Measurements from ENCODE around the gene DMBT1. TPM values are rescaled to one million over a fixed set of nuclear protein-coding genes. Genes with fewer than 3 reads are reported as not detected.

The DMBT1 gene
- total RNA-seq, 1 donor from 2014 or later, result not detected

DNA sequence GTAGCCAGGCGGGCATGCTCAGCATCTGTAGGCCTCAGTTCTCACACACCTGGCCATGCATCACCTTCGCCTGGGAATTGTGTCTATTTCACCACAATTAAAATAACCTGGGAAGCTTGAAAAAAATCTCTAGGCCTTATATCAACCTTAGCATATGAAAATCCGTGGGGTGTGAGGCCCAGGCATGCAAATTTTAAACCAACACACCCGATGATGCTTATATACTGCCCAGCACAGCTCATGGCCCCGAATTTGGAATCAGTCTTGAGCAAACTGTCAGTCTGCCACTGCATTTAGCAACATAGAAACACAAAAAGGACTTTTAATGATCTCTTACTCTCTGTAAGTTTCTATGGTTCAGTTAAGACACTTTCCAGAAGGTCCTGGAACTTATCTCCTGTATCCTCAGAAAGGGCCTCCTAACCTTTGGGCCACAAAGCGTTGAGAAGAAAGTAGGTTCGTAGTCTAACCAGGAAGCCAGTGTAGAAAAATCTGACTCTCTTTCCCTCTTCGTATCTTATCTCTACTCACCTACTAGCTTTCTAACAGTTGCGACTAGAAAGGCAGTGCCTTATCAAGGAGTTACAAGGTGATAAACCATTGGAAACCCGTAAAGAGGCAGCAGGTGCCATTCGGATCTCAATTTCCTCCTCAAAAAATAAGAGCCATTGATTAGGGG, 12.0 kb upstream of the DMBT1 start:
- no peak for DNase-seq (ENCODE audit: low read depth, low spot score)

DNA sequence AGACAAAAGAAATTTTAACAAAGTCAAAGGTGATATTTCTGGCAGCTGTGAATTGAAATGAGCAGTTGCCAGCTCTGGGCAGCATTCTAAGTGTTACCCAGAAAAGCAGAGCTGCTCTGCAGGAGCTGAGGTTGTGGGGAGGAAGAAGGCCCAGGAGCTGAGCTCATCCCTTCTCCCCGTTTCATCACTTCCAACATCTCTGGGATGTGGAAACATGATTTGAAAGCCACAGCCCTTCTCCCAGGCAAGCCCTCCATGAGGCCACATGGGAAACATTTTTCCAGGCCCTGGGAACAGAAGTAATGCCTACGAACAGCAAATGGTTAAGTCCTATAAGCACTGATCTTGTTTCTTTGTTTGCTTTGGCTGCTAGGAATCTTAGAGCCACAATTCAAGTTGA, 10.9 kb upstream of the DMBT1 start:
- DNase-seq (ENCODE audit: low read depth, low spot score), result no peak

DNA sequence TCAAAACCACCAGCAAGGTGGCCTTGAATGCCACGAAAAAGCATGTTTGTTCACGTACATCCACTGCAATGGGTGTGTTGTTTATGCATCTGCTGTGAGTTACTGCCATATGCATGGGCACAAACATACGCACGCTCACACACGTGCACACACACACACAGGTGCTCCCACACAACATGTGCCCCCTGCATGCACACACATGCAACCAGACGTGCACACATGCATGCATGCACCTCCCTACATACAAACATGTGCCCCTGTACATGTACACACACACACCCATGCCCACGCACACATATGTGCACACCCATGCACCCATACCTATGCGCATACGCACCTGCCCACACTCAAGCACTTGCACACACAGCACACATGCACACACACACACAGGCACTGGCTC, 10.1 kb upstream of the DMBT1 start:
- no peak for DNase-seq (ENCODE audit: low read depth, low spot score)

DNA sequence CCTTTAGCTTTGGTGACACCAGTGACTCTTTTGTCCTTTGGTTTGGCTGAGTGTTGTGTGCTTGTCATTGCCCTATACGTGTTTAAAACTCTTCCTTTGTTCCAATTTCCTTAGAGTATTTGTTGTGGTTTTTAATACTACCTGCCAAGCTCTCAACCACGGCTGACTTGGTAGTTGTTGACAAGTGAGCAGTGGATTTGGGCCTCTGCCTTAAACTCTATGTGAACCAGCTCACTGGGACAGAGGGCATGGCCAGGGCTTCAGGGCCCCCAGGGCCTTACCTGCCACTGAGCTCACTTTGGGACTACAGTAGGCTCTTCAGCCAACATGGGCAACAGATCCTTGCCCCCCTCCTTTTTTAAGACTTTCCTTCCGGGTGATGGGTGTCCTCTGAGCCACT, 9.6 kb upstream of the DMBT1 start:
- no peak for DNase-seq (ENCODE audit: low read depth, low spot score)

DNA sequence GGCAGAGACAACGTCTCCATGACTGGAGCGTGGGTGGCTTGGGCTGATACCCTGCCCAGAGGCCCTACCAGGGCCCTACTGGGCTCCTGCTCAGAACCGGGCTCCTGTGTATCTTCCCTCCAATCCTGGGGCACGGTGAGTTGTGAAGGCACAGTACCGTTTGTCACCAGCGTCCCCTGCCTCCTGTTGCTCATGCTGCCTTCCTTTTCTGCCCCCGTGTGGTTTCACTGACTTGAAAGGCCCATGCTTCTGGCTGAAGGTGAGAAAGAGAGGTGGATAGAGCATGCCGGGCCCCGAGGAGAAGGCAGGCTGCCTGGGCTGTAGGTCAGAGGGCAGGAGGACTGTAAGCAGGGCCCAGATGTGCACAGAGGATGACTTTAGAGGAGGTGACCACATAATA, 9.1 kb upstream of the DMBT1 start:
- no peak for DNase-seq (ENCODE audit: low read depth, low spot score)

DNA sequence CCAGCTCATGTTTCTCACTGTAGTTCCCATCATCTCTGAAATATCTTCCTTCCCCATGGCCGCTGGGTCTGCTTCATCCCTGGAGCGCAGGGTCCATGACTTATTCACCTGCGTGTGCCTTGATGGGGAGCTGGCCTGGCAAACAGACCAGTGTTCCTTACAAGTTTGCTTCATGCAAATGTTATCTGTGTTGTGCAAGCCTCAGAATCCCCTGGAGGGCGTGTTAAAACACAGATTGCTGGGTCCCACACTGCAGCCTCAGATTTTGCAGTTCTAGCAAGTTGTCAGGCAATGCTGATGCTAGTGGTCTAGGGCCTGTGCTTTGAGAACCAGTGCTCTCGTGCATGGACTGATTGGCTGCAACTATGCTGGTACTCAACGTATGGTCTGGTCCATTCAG, 7.2 kb upstream of the DMBT1 start:
- no peak for DNase-seq (ENCODE audit: low read depth, low spot score)

DNA sequence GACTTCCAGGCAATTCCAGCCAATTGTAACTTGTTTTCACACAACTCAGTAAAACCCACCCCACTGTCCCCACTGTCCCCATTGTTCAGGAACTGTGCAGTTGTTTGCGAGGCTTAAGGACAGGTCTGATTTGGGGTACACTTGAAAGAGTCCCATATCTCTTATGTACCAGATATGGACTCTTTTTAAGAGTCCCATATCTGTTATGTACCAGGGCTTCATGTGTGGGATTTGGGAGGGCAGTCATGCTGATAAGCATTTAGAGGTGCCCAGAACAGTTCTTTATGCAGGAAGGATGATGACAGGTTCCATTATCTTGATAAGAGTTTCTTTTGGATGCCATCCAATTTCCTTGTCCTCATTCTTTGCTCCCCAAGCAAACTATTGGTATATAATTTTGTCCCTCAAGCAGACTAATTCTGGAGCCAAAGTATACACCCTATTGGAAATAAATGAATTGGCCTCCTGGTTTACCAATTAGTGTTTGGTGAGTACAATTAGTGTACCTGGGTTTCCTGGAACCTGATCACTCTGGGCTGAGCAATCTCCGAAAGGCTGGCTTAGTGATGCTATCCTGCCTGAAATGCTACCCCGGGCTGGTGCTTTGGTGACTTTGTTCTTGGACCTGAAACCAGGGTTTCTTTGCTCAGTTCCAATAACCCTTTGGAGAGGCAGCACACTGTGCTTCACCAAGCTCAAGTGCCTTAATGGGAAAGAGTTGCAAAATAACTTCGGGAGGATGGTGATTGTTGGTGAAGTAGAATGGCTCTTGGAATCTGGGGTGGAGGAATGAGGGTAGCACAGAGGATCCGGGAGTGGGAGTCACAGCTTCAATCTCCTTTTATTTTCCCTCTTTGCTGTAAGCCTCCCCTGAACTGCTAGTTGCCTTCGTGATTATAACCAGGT, 6.2 kb upstream of the DMBT1 start:
- no peak for DNase-seq (ENCODE audit: low read depth, low spot score)

DNA sequence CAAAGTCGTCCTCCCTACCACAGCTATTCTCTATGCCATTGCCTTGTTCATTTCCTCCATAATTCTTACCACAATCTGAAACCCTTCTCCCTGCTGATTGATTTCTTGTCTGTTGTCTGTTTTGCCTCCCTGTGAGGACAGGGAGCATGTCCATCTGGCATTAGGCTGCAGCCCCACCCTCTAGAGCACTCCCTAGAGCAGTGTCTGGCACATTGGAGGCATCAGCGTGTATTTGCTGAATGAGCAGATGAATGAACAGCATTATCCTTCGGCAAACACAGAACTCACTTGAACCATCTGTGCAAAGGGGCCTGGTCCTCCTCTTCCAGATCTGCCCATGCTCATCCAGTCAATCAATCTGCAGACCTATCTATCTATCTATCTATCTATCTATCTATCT, 5.1 kb upstream of the DMBT1 start:
- no peak for DNase-seq (ENCODE audit: low read depth, low spot score)

DNA sequence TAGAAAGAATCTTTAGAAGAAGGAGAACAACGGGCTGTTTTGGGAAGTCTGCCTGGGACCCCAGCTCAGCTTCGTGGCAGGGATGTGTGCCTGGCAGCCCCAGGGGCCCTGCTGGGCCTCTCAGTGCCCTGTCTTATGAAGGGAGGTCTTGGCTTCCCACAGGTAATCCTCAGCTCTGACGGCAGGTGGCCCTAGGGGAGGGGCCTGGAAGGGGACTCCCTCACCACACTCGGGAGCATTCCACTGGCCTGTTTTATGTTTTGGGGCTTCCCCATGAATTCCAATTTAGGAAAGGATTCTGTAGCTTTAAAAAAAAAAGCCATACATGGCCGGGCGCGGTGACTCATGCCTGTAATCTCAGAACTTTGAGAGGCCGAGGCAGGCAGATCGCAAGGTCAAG, 3.0 kb upstream of the DMBT1 start:
- DNase-seq (ENCODE audit: low read depth, low spot score), result no peak

DNA sequence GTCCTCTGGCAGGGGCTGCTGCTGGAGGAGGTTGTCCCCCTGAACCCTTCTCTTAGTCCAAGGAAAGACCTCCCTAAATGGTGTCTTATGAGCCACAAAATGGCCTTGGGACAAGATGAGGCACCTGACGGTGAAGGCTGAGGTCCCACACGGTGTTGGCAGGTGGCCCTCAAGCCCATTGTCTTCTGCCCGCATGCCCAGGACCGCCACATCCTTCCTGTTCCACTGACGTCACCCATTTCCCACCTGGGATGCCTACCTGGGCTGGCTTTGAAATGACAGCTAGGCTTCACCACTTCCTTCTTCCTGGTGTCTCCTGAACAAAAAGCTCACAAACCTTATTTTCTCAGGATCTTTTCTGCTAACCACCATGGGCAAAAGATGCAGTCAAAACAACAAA, 2.1 kb upstream of the DMBT1 start:
- DNase-seq (ENCODE audit: low read depth, low spot score), result no peak

DNA sequence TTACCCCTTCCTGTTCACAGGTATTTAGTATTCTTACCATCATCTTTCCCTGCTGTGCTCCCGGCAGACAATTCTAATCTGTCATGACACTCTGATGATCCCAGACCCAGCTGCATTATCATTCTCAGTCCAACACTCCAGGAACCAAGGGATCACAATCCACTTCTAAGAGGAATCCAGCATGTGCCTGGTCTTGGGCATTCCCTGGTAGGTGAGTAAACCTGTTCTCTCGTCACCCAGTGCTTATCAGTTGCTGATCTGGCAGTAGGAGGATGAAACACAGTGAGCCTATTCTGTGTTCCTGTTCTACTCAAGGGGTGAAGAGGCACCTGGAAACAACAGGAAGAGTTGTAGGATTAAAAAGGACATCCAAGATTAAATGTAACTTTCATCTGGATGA, 1.3 kb upstream of the DMBT1 start:
- no peak for DNase-seq (ENCODE audit: low read depth, low spot score)

DNA sequence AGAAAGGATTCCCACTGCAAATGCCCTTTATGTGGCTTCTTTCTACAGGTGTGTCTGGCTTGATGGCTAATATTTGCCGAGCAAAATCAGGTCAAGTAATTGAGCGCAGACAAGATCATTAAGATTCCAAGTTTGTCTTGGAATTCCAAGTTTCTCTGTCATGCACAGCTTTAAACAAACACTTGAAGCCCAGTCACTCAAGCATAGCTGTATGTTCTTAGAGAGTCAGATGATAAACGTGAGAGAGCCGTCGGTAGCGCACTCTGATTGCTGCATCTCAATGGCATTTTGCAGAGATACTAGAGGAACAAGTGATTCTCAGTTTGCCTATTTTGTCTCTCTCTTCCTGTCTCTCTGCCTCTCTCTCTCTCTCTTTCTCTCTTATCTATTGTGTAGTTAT, 658 bp downstream of the DMBT1 start:
- DNase-seq (ENCODE audit: low read depth, low spot score), result no peak

DNA sequence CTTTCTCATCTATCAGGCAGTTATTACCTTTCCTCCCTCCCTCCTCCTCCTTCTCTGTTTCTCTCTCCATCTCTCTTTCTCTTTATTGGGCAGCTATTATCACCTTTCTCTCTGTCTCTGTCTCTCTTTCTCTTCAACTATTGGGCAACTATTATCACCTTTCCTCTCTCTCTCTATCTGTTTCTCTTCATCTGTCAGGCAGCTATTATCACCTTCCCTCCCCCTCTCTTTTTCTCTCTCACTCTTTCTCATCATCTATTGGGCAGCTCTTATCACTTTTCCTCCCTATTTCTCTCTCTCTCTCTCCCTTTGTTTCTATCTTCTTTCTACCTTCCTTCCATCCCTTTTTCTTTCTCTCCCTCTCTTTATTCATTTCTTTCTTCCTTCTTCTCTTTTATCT, 1.2 kb downstream of the DMBT1 start:
- DNase-seq (ENCODE audit: low read depth, low spot score), result no peak

DNA sequence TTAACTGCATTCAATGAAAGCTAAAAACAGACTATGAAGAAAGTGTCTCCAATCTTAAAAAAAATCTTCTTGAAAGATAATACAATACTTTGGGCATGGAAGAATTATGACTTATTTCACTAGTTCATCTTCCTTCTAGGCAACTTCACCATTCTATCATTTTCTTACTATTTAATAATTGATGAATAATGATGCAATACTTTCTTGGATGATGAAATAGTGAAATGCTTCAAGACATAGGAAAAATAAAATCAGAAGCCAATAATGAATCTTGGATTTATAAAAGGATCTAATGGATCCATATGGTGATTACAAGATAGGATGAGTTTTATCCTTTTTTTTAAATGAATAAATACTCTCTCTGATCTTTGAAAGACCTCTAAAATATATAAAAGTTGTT, 4.4 kb downstream of the DMBT1 start:
- DNase-seq (ENCODE audit: low read depth, low spot score), result no peak

DNA sequence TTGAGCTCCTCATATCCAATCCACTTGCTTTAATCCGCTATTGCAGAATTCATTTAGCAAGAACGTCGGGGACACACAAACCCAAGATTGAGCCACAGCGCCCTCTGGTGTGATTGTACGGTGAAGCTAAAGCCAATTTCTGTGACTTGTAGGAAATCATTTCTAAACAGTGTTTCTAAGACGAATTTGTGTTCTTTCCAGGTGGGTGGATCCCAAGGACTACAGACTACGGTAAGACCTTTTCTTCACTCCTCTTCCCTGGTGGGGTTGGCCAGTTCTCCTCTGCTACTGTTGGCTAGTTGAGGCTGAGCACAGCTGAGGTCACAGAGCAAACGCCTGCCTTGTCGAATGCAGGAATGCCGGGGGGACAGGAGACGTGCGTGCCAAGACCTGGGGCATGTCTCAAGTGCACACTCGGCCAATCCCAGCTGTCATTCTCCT, 5.2 kb downstream of the DMBT1 start:
- peak; percentile 58 for DNase-seq (ENCODE audit: low read depth, low spot score)

DNA sequence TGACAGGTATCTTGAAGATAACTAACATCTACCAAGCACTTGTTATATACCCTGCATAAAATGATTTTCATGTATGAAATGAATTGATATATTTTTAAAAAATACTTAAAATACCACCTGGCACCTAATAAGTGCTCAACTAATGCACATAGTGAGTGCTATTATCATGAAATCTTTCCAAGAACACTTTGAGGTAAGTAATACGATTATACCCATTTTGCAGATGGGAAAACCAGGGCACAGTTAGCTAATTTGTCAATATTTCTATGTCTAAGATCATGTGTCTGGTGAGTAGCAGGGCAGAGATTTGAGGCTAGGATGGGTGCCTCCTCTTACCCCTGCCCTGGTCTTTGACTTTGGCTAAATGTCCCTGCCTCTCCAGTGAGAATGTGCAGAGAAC, 6.1 kb downstream of the DMBT1 start:
- no peak for DNase-seq (ENCODE audit: low read depth, low spot score)

DNA sequence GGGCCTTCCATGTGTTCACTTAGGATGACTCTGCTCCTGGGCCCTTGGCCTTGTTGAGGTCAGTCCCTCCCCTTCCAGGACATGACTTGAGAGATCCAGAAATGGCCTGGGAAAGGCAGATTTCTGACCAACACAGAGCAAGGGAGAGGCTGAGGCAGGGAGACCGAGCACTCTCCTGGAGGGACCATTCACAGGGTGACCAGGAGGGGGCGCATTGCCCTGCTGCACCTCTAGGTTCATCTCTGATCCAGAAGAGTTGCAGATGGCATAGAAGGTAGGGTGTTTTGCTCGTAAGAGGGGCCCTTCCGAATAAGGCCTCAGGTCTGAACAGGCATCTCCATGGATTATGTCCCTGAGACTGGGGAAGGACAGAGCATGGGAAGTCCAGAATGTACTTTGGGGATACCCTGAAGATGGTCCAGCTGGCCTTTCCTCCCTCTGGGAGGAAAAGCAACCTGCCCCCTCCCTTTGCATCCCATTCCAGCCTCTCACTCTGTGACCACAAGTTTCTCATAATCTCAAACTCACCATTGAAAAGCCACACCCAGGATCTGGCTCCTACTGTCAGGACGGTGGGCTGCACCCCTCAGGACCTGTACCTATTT, 6.6 kb downstream of the DMBT1 start:
- DNase-seq (ENCODE audit: low read depth, low spot score), result no peak

DNA sequence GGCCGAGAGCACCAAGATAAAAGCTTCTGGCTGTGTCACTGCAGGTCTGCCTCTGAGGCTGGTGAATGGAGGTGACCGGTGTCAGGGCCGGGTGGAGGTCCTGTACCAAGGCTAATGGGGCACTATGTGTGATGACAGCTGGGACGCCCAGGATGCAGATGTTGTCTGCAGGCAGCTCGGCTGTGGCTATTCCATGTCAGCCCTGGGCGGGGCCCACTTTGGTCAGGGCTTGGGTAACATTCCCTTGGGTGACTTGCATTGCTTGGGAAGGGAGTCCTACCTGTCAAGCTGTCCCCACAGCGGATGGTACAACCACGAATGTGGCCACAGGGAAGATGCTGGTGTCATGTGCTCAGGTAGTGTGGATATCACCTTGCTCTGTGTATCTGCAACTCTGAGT, 8.0 kb downstream of the DMBT1 start:
- DNase-seq (ENCODE audit: low read depth, low spot score), result no peak

DNA sequence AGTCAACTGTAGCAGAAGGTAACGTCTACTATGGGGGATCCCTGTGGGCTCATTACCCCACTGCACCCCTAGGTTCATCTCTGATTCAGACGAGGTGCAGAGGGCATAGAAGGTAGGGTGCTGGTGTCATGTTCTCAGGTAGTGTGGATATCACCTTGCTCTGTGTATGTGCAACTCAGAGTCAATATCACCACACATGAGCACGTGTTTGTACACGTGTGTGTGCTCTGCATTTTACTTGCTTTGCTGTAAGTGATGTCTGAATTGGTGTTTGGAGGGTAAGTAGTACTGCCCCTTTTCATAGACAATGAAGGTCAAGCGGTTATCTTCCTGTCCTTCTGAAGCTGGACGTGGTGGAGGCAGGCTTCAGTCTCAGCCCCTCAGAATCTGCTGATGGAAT, 10.4 kb downstream of the DMBT1 start:
- no peak for DNase-seq (ENCODE audit: low read depth, low spot score)

DNA sequence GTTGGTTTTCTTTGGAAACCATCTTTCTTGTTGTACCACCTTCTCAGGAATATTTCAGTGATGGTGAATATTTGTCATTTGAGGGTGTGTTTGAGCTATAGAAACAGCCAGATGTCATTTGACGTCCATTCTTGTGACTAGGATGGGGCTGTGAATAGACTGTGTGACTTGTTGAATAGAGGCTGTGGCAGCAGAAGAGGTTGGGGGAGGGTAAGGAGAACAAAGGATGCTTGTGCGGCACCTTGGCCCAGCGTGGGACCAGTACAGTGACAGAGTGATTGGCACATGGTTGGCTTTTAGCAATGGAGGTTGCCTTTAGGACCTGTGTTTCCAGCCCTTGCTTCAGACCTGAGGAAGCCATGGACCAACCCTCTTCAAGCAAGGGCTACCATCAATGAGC, 11.3 kb downstream of the DMBT1 start:
- no peak for DNase-seq (ENCODE audit: low read depth, low spot score)

DNA sequence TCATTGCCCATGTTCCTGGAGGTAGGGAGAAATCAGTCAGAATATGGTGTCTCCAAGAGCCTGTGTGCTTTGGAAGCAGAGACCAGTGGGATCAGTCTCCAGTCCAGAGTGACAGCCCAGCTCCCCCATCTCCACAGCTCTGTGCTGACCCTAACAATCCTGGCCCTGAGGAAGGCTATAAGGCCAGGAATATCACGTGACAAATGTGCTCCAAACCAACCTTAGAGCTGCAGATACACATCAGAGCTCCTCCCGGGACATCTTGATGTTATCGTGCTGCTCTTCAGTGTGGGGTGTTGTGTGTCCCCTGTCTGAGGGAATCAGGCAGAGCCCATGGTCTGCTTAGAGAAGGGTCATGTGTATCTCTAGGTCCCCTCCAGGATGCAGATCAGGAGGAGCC, 15.2 kb downstream of the DMBT1 start:
- no peak for DNase-seq (ENCODE audit: low read depth, low spot score)

DNA sequence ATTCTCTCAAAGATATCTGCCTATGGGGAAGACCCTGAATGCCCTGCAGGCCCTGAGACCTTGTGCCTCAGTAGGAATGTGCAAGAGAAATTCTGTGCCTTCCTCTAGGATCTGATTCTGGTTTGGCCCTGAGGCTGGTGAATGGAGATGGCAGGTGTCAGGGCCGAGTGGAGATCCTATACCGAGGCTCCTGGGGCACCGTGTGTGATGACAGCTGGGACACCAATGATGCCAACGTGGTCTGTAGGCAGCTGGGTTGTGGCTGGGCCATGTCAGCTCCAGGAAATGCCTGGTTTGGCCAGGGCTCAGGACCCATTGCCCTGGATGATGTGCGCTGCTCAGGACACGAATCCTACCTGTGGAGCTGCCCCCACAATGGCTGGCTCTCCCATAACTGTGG, 15.7 kb downstream of the DMBT1 start:
- DNase-seq (ENCODE audit: low read depth, low spot score), result no peak
